ENCODE data around the gene PLP2.

Gene PLP2

DNA sequence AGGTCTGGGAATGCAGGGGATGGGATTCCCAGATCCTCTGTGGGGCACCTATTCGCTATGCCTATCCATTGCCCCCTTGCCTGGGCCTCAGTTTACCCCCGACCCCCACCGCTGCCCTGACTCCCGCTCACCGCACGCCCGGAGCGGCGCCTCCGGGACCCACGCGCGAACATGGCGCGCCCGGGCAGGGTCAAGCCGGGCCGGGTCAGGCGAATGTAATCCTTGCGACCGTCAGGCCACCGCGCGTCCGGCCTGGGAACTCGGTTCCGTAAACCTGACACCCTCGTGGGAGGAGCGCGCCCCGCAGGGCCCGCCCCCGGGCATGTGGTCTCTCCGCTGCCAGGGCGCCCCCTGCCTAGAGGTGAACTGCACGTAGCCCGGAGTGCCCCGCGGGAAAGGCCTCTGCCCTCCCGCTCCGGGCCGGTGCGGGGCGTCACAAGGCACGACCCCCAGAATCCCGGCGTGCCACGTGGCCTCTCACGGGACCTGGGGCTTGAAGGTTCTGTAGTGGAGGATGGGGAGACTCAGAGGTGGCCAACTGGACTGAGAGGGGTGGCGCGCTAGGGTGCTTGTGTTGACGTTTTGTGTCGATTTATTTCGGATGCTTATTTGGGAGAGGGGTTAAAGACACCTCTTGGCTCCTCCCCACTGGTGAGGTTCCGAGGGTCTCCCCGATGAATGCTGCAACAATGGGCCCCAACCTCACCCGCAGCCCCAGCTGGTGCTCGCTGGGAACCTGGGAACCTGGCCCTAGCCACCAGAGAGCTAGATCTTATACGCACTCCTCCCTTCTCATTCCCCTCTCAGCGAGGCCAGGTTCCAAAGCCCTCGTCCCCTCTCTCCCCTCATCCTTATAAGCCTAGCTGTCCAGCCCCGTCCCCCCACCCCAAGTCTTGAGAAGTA is 14.7 kb downstream of the PLP2 start, which contains the start of gene PRICKLE3:
Gene PRICKLE3 (minus strand): TSS at position 249 of the 903 bp plus-strand sequence. CDS start 76 bp downstream, at position 173.
- DNase-seq, result peak; percentile 61

- no peak for DNase-seq
These were observed 15.3 kb downstream of the PLP2 start for GRCh38 chrX:49187028-49187394.

DNA sequence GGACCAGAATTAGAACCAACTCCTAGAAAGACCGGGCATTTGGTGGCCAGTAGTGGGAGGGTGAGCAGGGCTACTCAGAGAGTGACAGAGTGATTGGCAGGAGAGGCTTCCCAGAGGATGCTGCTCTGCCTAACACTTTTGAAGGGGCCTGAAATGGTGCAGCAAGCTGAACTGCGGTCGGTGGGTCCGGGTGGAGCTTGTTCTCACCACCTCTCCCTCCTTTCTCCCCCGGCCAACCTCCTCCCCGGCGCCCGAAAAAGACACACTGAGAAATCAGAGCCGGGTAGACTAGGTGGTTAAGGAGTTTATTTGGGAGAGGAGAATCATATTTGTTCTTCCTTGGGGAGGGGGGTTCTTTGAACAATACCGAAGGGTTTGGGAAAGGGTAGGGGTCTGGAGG is 15.8 kb downstream of the PLP2 start:
- DNase-seq, result no peak

DNA sequence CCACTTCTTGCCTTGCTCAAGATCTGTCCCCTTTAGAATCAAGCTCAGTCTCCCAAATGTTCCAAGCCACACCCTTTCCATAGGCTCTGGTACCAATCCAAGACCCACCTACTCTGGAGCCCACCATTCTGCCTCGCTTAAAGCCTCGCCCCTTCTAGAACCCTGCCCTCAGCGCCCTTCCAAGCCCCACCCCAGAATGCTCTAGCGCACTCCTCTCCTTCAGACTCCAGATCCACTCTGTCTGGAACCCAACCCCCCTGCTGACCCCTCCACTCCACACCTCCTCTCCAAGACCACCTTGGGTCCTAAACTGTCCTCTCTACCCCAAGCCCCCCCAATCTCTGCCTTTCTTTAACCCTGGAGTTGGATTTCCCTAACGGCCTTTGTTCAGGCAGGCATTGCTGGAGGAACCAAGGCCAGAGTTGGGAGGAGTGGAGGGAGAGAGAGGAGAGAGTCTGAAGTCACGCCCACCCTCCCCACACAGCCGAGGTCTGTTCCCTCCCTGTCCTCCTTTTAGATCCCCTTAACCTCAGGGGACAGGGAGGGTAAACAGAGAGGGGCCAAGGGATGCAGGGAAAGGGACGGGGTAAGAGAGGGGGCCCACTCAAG is 16.9 kb downstream of the PLP2 start:
- DNase-seq, result no peak

DNA sequence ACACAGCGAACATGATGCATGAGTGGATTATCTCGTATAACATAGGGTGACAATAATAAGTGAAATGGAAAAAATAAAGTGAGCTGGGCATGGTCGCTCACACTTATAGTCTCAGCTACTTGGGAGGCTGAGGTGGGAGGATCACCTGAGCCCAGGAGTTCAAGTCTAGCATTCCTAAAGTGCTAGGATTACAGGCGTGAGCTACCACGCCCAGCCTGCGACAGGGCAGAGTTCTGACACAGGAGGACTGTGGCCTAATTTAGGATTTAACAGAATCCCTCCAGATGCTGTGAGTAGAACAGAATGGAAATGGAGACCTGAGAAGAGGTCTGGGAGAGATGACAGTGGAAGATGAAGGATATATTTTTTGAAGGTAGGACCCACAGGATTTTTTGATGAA is 17.9 kb downstream of the PLP2 start:
- DNase-seq, result no peak

GRCh38 chrX:49190821-49191573 is 19.3 kb downstream of the PLP2 start:
- DNase-seq, result peak; percentile 63

DNA sequence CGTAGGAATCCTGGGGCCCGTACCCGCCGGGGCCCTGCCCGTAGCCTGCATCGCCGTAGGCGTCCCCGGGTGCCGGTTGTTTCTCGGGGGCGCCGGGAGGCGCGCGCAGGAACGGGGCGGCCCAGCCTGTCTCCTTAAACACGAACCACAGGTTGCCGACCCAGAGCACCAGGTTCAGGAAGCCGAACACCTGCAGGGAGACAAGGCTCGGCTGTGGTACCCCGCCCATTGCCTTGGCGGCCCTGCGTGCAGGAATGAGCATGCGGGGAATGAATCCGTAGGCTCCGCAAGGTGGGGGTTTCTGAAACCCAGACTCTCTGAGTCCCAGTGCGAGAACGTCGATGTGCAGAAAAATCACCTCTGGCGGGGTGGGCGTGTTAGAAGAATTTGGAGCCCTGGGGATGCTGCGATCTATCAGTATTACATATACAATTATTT is 19.9 kb downstream of the PLP2 start:
- DNase-seq, result peak; percentile 12

DNA sequence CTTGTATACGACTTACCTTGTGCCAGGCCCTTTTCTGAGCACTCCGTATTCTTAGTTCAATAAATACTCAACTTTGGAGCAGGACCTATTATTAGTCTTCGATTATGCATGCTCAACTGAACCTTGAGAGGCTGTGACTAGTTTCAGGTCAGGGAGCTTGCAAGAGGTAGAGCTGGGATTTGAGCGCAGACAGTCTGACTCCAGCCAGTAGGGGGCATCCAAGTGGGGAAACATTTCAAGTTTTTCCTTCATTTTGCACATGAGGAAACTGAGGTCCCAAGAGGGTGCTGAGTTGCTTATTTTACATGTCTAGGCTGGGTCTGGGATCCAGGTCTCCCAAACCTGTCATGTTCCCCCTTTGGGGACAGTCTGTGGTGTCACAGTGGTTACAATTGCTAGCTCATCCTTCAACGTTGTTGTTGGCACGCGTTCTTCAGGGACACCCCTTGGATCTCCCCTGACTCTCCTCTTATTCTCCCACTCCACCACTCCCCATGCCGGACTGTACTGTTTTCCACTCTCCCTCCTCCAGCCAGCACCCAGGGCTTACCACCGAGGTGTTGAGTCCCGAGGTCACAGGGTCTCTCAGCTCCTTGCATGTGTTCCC is 21.1 kb downstream of the PLP2 start:
- no peak for DNase-seq

- no peak for DNase-seq
These were observed 21.9 kb downstream of the PLP2 start for GRCh38 chrX:49193542-49193964.

GRCh38 chrX:49197543-49198087 is 25.9 kb downstream of the PLP2 start:
- no peak for DNase-seq

- no peak for DNase-seq
These were observed 27.0 kb downstream of the PLP2 start for GRCh38 chrX:49198540-49199314.

- no peak for DNase-seq
These were observed 27.6 kb downstream of the PLP2 start for GRCh38 chrX:49199315-49199595.

GRCh38 chrX:49199906-49200771 is 28.4 kb downstream of the PLP2 start, which contains the start of gene SYP:
Gene SYP, minus strand, starts transcription at chrX:49200193. Its CDS starts 7 bp downstream, at chrX:49200186.
- DNase-seq, result peak; percentile 82

DNA sequence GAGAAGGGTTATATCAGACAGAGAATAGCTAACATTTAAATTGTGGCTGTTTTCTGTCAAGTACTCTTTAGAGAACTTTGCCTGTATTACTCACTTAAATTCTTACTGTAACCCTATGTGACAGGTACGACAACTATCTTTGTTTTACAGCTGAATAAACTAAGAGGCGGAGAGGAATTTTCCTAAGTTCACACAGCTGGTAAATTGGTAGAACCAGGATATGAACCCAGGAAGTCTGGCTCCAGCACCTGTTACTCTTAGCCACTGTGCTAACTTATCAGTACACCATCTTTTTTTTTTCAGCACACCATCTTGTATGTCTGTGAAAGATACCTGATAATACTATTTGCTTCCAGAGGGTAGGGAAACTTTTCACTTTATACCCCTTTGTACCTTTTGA is 30.3 kb downstream of the PLP2 start:
- no peak for DNase-seq

DNA sequence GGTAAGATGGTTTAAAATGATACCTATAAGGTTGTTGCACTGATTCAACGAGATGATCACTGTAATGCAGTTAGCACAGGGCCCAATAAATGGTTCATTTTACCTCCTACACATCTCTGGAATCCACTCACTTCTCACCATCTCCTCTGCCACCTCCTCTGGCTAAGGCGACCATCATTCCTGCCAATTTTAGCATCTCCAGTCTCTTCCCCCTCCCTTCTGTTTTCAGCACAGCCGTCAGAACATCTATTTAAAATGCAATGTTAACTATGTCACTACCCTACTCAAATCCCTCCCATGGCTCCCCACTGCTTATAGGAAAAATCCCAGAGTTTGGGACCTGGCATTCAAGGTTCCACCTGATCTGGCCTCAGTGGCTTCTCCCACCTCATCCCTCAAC is 31.8 kb downstream of the PLP2 start:
- no peak for DNase-seq

GRCh38 chrX:49204017-49204416 is 32.3 kb downstream of the PLP2 start:
- DNase-seq, result no peak

- DNase-seq, result no peak
These were observed 33.0 kb downstream of the PLP2 start for GRCh38 chrX:49204709-49205108.

GRCh38 chrX:49205443-49205842 is 33.7 kb downstream of the PLP2 start:
- DNase-seq, result no peak

- no peak for DNase-seq
These were observed 34.8 kb downstream of the PLP2 start for GRCh38 chrX:49206543-49206942.

DNA sequence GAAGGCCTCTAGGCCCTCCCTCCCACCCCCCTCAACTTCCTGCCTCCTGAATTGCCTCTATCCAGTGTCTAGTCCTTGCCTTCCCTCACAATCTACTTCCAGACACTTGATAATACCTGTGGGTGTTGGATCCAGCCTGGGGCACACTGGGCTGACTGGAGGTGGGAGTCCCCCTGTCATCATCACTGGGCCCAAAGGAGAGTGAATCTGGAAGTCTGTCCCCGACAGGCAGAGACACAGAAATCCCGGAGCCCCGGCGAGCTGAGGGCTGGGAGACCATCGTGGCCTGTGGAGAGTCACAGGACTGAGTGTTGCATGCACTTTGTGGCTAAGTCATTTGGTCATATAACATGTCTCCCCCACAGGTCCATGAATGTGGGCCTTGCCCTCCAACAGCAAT is 36.7 kb downstream of the PLP2 start:
- no peak for DNase-seq

All from T-helper 9 cell (primary cell).